ENCODE measurements around the gene PTCD1. TPM values are rescaled to one million over a fixed set of nuclear protein-coding genes. Genes with fewer than 3 reads are reported as not detected.

Gene PTCD1
- total and polyA plus RNA-seq, 9 of the 15 experiments (the other 6 are each of a cell fraction or from before 2014, with no cell fraction given), result 0.46 to 17.1 (median 6.2) TPM

GRCh38 chr7:99383203-99383602, 55.4 kb downstream of the PTCD1 start:
- in situ Hi-C loops (cut with MboI) (no loop called here), intact Hi-C loops (cut with micrococcal nuclease) (no loop called here)
- WGBS (ENCODE audit: insufficient coverage, low coverage, missing lambda C conversion rate), result 95% methylated on average over 10 of the region's 10 CpGs
- Histone ChIP-seq H4K20me1 (replicated peaks; ENCODE audit: control insufficient read depth, insufficient read depth, low read length) (peaks cover 31% of the 10 kb centered on the region), H3K27me3 (ENCODE audit: control insufficient read depth in 2 of 2, insufficient read depth in 2 of 2, low read length in 2 of 2) (no peaks in the 10 kb centered on the region), H3K4me2 (ENCODE audit: insufficient read depth, low read length) (no peak overlapping the region), H3K9ac (ENCODE audit: insufficient read depth in 1 of 2, low read depth in 2 of 2, low read length in 2 of 2) (no peak overlapping the region), H3K4me3 (no peak overlapping the region), H3K79me2 (ENCODE audit: control insufficient read depth, insufficient read depth, low read length) (peaks cover 57% of the 10 kb centered on the region), H3K9me1 (ENCODE audit: control insufficient read depth, insufficient read depth, low read length) (peaks cover 6% of the 10 kb centered on the region), H3K4me1 (replicated peaks in 1 of 2; ENCODE audit: control insufficient read depth in 2 of 2, insufficient read depth in 2 of 2, low read length in 2 of 2) (peaks cover 24 to 51% of the 10 kb centered on the region in 2 experiments), H3K36me3 (ENCODE audit: control insufficient read depth, insufficient read depth, low read length) (peaks cover 72% of the 10 kb centered on the region; the same call in 2 of the 3 replicates), H2AFZ (ENCODE audit: low read depth, low read length) (no peak overlapping the region), H3K27ac (ENCODE audit: extremely low read depth, low read depth, low read length) (no peak overlapping the region), H3K9me3 (replicated peaks; ENCODE audit: control insufficient read depth, insufficient read depth, low read depth, low read length) (no peaks in the 10 kb centered on the region)
- ATAC-seq, result no peak
- no peak for FAIRE-seq
- ChIA-PET CTCF (ENCODE audit: low intra/inter-chr PET ratio) (interaction anchor here (0.6 kb wide), 1 partner anchor 21 kb away, joined by 3 read pairs; no protein-coding TSS in a partner anchor), POLR2A (no interaction called here)
- no TSS peak for BruUV-seq (replicated peaks)
- DNase-seq (ENCODE audit: extremely low read depth in 1 of 4, low spot score in 3 of 4), result no peak
- TF ChIP-seq, protein P1, sequence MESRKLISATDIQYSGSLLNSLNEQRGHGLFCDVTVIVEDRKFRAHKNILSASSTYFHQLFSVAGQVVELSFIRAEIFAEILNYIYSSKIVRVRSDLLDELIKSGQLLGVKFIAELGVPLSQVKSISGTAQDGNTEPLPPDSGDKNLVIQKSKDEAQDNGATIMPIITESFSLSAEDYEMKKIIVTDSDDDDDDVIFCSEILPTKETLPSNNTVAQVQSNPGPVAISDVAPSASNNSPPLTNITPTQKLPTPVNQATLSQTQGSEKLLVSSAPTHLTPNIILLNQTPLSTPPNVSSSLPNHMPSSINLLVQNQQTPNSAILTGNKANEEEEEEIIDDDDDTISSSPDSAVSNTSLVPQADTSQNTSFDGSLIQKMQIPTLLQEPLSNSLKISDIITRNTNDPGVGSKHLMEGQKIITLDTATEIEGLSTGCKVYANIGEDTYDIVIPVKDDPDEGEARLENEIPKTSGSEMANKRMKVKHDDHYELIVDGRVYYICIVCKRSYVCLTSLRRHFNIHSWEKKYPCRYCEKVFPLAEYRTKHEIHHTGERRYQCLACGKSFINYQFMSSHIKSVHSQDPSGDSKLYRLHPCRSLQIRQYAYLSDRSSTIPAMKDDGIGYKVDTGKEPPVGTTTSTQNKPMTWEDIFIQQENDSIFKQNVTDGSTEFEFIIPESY (CRISPR knock-in tag; IDR thresholded peaks at IDR 0.05), result peak; percentile 70; the same call in 1 of the 2 replicates
- TF ChIP-seq POLR2A (conservative IDR thresholded peaks at IDR 0.05), result 0 out of 2 replicates have a peak, but pooled peaks have one; percentile 17
- TF ChIP-seq ZKSCAN1 (IDR thresholded peaks at IDR 0.05; ENCODE audit: low read depth, low read length), result peak; percentile 90
- TF ChIP-seq ZNF121 (CRISPR knock-in tag; conservative IDR thresholded peaks at IDR 0.05), result 0 out of 2 replicates have a peak, but pooled peaks have one; percentile 36
- TF ChIP-seq KLF1 (tag; IDR thresholded peaks at IDR 0.05), result no peak
